HepG2 (cell line): ENCODE measurements around the gene KANSL1. TPM values are rescaled to one million over a fixed set of nuclear protein-coding genes. Genes with fewer than 3 reads are reported as not detected.

Experiments used
- BCL6 ChIP-seq: IDR thresholded peaks from 2 replicates; pipeline ENCODE4 v1.6.1; 2016; ENCODE audit warnings: missing genetic modification reagents, missing compliant biosample characterization
- FOXM1 ChIP-seq: sonication (generic); formaldehyde crosslinking; IDR thresholded peaks from 2 replicates; pipeline ENCODE4 v1.5.0; 2020; ENCODE audit warnings: missing genetic modification reagents
- IRF2 ChIP-seq: IDR thresholded peaks from 2 replicates; pipeline ENCODE4 v1.6.1; 2018; ENCODE audit warnings: missing genetic modification reagents, missing compliant biosample characterization
- ISL2 ChIP-seq: sonication (generic); formaldehyde crosslinking; IDR thresholded peaks from 2 replicates; pipeline ENCODE4 v1.5.0; 2020; ENCODE audit warnings: missing genetic modification reagents
- MEIS1 ChIP-seq: sonication (generic); formaldehyde crosslinking; IDR thresholded peaks from 2 replicates; pipeline ENCODE4 v1.9.0; 2021; ENCODE audit warnings: mild to moderate bottlenecking, missing genetic modification reagents, moderate library complexity, borderline replicate concordance
- NFIB ChIP-seq: sonication (generic); formaldehyde crosslinking; IDR thresholded peaks from 2 replicates; pipeline ENCODE4 v1.9.0; 2021; ENCODE audit warnings: missing genetic modification reagents, mild to moderate bottlenecking, borderline replicate concordance
- PCBP1 ChIP-seq: fragments of 200-400 bp; formaldehyde crosslinking; IDR thresholded peaks from 2 replicates; pipeline ENCODE4 v1.6.1; 2017; ENCODE audit warnings: mild to moderate bottlenecking, low read depth, low read length, borderline replicate concordance
- ZFP82 ChIP-seq: sonication (generic); formaldehyde crosslinking; IDR thresholded peaks from 2 replicates; pipeline ENCODE4 v1.5.1; 2020; ENCODE audit warnings: mild to moderate bottlenecking, missing genetic modification reagents, borderline replicate concordance
- ZNF788 ChIP-seq: sonication (generic); formaldehyde crosslinking; IDR thresholded peaks from 2 replicates; pipeline ENCODE4 v1.5.0; 2020; ENCODE audit warnings: mild to moderate bottlenecking, missing genetic modification reagents, borderline replicate concordance
- polyA plus RNA-seq, 8 experiments: library from polyadenylated mRNA; depleted of rRNA in 3 of 8; stranded (reverse) in 7 of 8; unstranded in 1 of 8; fragments of >200 nt; fragmentation: Illumina TruSeq in 4 of 8; extraction: Trizol in 4 of 8; gene quantifications; 2 replicates each; pipeline versions ENCODE4 v1.2.1 to v1.2.3, GENCODE V29; 2011 to 2016; ENCODE audit warnings: low read depth in 4 of 8, missing spikeins in 1 of 8, mixed read lengths in 1 of 8; ENCODE audit not compliant: insufficient read depth in 1 of 8
- total RNA-seq, 5 experiments: library from RNA; depleted of rRNA; stranded (reverse); fragments of >200 nt; fragmentation: Illumina TruSeq; extraction: Trizol; gene quantifications; 2 replicates each; pipeline ENCODE4 v1.2.3, GENCODE V29; 2016; ENCODE audit warnings: low read depth in 1 of 5
- TF ChIP-seq, protein P1 (sequence below): IDR thresholded peaks from 2 replicates; pipeline ENCODE4 v1.6.1; 2016; ENCODE audit warnings: missing compliant biosample characterization, missing genetic modification reagents, borderline replicate concordance
- TF ChIP-seq, protein P2 (sequence below): sonication (generic); formaldehyde crosslinking; IDR thresholded peaks from 2 replicates; pipeline ENCODE4 v1.5.0; 2020; ENCODE audit warnings: missing genetic modification reagents
- TF ChIP-seq, protein P3 (sequence below): sonication (generic); formaldehyde crosslinking; IDR thresholded peaks from 2 replicates; pipeline ENCODE4 v1.5.0; 2020; ENCODE audit warnings: missing genetic modification reagents, mild to moderate bottlenecking, borderline replicate concordance

The KANSL1 gene
- total and polyA plus RNA-seq, 2 of the 13 experiments (the other 11 are each of a cell fraction or from before 2014, with no cell fraction given), result 24.0 to 59.6 TPM

DNA sequence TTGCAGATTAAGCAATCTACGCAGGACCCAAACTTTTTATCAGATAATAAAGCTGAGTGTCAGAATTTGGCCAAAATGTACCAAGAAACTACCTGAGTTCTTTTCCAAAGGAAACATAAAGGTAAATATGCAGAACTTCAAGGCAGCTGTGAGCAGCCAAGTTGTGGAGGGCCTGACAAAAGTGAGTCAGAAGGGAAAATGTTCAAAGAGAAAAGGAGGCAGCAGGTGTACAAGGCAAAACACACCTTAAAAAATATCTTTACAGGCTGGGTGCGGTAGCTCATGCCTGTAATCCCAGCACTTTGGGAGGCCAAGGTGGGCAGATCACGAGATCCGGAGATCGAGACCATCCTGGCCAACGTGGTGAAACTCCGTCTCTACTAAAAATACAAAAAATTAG is 7.0 kb upstream of the KANSL1 start (continued):
- TF ChIP-seq, protein P1, sequence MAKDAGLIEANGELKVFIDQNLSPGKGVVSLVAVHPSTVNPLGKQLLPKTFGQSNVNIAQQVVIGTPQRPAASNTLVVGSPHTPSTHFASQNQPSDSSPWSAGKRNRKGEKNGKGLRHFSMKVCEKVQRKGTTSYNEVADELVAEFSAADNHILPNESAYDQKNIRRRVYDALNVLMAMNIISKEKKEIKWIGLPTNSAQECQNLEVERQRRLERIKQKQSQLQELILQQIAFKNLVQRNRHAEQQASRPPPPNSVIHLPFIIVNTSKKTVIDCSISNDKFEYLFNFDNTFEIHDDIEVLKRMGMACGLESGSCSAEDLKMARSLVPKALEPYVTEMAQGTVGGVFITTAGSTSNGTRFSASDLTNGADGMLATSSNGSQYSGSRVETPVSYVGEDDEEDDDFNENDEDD (CRISPR knock-in tag), result no peak
- no peak for TF ChIP-seq IRF2 (CRISPR knock-in tag)
- TF ChIP-seq, protein P2, sequence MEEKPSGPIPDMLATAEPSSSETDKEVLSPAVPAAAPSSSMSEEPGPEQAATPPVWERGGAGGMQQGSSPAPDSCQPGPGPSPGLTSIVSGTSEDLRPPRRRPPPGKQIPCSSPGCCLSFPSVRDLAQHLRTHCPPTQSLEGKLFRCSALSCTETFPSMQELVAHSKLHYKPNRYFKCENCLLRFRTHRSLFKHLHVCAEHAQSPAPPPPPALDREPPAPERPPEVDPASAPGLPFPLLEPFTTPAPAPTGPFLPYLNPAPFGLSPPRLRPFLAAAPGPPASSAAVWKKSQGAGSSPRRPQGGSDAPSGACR (CRISPR knock-in tag), result no peak
- no peak for TF ChIP-seq ZNF788 (CRISPR knock-in tag)
- TF ChIP-seq PCBP1, result no peak
- no peak for TF ChIP-seq FOXM1 (CRISPR knock-in tag)
- TF ChIP-seq ISL2 (CRISPR knock-in tag), result no peak
- no peak for TF ChIP-seq ZFP82 (CRISPR knock-in tag)
- TF ChIP-seq NFIB (CRISPR knock-in tag), result no peak
- TF ChIP-seq, protein P3, sequence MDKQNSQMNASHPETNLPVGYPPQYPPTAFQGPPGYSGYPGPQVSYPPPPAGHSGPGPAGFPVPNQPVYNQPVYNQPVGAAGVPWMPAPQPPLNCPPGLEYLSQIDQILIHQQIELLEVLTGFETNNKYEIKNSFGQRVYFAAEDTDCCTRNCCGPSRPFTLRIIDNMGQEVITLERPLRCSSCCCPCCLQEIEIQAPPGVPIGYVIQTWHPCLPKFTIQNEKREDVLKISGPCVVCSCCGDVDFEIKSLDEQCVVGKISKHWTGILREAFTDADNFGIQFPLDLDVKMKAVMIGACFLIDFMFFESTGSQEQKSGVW (CRISPR knock-in tag), result no peak
- no peak for TF ChIP-seq MEIS1 (CRISPR knock-in tag)
- TF ChIP-seq BCL6 (CRISPR knock-in tag), result no peak
